Neural progenitor cell (in vitro differentiated cells): Measurements from ENCODE around the gene TLK2.
"Not testable (repeated sequence)": the region's sequence is repeated elsewhere in the genome, so short reads cannot be mapped to it uniquely, and the experiment has no call there.

Source experiments
- CTCF ChIP-seq: fragments of 200-600 bp; sonication (generic); IDR thresholded peaks from 2 replicates; pipeline ENCODE4 v1.5.1; 2017; ENCODE audit warnings: antibody characterized with exemption, mild to moderate bottlenecking
- EZH2 ChIP-seq: fragments of 200-600 bp; sonication (generic); IDR thresholded peaks from 2 replicates; pipeline ENCODE4 v1.6.1; 2017; ENCODE audit warnings: antibody characterized with exemption, mild to moderate bottlenecking, moderate library complexity
- EZH2phosphoT487 ChIP-seq: fragments of 200-600 bp; sonication (generic); IDR thresholded peaks from 2 replicates; pipeline ENCODE4 v1.6.1; 2017; ENCODE audit warnings: antibody characterized with exemption

DNA sequence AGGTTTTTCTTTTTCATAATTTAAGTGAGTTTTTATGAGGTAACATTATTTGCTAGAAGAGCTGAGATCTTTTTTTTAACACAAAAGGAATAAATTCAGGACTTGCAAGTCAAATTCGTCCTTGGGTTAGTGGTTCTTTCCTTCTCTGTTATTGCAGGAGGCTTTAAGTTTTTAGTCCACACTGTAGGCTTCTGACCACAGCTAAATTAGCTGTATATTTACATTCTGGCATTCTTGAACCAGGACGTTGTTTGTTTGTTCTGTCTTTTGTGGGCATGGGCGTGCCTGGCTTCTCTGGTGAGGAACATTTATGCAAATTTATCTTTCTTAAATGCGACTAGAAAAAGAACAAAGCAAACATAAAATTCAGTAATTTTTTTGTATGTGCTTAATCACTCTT, 80.3 kb downstream of the TLK2 start:
- TF ChIP-seq CTCF, EZH2, EZH2phosphoT487: not testable (repeated sequence)
